Vagina (tissue), 2 donors: ENCODE measurements around the gene ZCCHC12. TPM values are rescaled to one million over a fixed set of nuclear protein-coding genes. Genes with fewer than 3 reads are reported as not detected.
"Not testable (repeated sequence)": the region's sequence is repeated elsewhere in the genome, so short reads cannot be mapped to it uniquely, and the experiment has no call there.

ENCODE experiments used
- DNase-seq, 2 donors: peaks; one replicate each; pipeline ENCODE4 v3.0.0-alpha.2; 2017; ENCODE audit errors: extremely low spot score in 2 of 2
- H3K27ac ChIP-seq: fragments of 200-600 bp; sonication (generic); one replicate; pipeline ENCODE4 v1.5.1; 2019
- H3K27me3 ChIP-seq: fragments of 200-600 bp; sonication (generic); one replicate; pipeline ENCODE4 v1.5.1; 2019
- H3K36me3 ChIP-seq, 2 donors: fragments of 200-600 bp; sonication (generic); one replicate each; pipeline ENCODE4 v1.5.1; 2017 to 2019
- H3K4me1 ChIP-seq: fragments of 200-600 bp; sonication (generic); one replicate; pipeline ENCODE4 v1.5.1; 2019
- H3K4me3 ChIP-seq, 2 donors: fragments of 200-600 bp; sonication (generic); 1 replicate in 1 of 2; 2 replicates in 1 of 2; pipeline ENCODE4 v1.5.1; 2016 to 2019
- H3K9me3 ChIP-seq: fragments of 200-600 bp; sonication (generic); one replicate; pipeline ENCODE4 v1.5.1; 2019
- POLR2A ChIP-seq, 2 donors: fragments of 450-650 bp; IDR thresholded peaks; one replicate each; pipeline ENCODE4 v1.6.1; 2017; ENCODE audit warnings: antibody characterized with exemption in 2 of 2, mild to moderate bottlenecking in 2 of 2, moderate library complexity in 2 of 2
- POLR2AphosphoS5 ChIP-seq, 2 donors: sonication (generic); formaldehyde crosslinking; IDR thresholded peaks; one replicate each; pipeline ENCODE4 v1.9.0; 2017; ENCODE audit warnings: antibody characterized with exemption in 2 of 2, mild to moderate bottlenecking in 2 of 2, low read depth in 1 of 2; ENCODE audit not compliant: insufficient read depth in 1 of 2
- intact Hi-C: fragments of 100-400 bp; cut with DNase I; formaldehyde crosslinking; loops from one replicate; pipeline ENCODE4 v1.15.1; 2023
- total RNA-seq: library from RNA; depleted of rRNA; stranded (reverse); fragments of >200 nt; gene quantifications from one replicate; pipeline ENCODE4 v1.2.3, GENCODE V29; 2016
- TF ChIP-seq, protein P1 (sequence below), 3 experiments: fragments of 450-650 bp in 2 of 3; fragments of 200-600 bp in 1 of 3; sonication (generic) in 1 of 3; IDR thresholded peaks; one replicate each; pipeline ENCODE4 v1.5.1; 2017 to 2019; ENCODE audit warnings: antibody characterized with exemption in 3 of 3, mild to moderate bottlenecking in 2 of 3, moderate library complexity in 2 of 3

ZCCHC12 gene
- total RNA-seq, 1 donor from 2014 or later: 3.7 TPM

DNA sequence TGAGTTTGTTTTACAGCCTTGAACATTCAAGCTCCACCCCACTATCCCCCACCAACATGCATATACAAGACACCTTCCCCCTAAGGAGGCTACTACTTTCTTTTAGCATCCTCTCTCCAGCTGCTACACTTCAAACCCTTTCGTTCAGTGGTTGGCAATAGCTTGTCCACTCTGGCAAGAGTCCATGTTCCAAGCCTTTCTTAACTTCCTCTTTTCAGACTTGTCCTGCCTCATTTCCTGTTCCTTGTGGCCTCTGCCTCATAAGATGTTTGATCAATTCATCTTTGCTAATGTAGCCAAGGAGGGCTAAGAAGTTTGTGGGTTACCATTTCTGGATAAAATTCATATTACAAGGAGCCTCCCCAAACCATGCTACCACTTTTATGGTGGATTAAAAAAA, 20.8 kb upstream of the ZCCHC12 start:
- no peaks in the 10 kb centered on the region for H3K9me3 ChIP-seq
- H3K36me3 ChIP-seq: no peaks in the 10 kb centered on the region
- no peak for DNase-seq
- no peak overlapping the region for H3K27ac ChIP-seq
- H3K4me1 ChIP-seq: no peaks in the 10 kb centered on the region
- intact Hi-C loops: no loop called here
- H3K27me3 ChIP-seq: no peaks in the 10 kb centered on the region
- no peak overlapping the region for H3K4me3 ChIP-seq
- TF ChIP-seq, protein P1, sequence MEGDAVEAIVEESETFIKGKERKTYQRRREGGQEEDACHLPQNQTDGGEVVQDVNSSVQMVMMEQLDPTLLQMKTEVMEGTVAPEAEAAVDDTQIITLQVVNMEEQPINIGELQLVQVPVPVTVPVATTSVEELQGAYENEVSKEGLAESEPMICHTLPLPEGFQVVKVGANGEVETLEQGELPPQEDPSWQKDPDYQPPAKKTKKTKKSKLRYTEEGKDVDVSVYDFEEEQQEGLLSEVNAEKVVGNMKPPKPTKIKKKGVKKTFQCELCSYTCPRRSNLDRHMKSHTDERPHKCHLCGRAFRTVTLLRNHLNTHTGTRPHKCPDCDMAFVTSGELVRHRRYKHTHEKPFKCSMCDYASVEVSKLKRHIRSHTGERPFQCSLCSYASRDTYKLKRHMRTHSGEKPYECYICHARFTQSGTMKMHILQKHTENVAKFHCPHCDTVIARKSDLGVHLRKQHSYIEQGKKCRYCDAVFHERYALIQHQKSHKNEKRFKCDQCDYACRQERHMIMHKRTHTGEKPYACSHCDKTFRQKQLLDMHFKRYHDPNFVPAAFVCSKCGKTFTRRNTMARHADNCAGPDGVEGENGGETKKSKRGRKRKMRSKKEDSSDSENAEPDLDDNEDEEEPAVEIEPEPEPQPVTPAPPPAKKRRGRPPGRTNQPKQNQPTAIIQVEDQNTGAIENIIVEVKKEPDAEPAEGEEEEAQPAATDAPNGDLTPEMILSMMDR (IDR thresholded peaks at IDR 0.05): no peak
- no peak for TF ChIP-seq POLR2A (IDR thresholded peaks at IDR 0.05)
- TF ChIP-seq POLR2AphosphoS5 (IDR thresholded peaks at IDR 0.05; ENCODE audit: insufficient read depth in 1 of 2, low read depth in 1 of 2): no peak

- intact Hi-C loops: no loop called here
- no peak for DNase-seq
These were observed 16.2 kb upstream of the ZCCHC12 start for GRCh38 chrX:118807151-118808017.

GRCh38 chrX:118817257-118817656, 6.4 kb upstream of the ZCCHC12 start:
- H3K27ac ChIP-seq, H3K9me3 ChIP-seq, DNase-seq, intact Hi-C loops, H3K4me1 ChIP-seq, H3K36me3 ChIP-seq, H3K4me3 ChIP-seq, H3K27me3 ChIP-seq: not testable (repeated sequence)

More at GRCh38 chrX:118807151-118808017, 16.2 kb upstream of the ZCCHC12 start:
- Histone ChIP-seq H3K27me3 (no peaks in the 10 kb centered on the region), H3K4me1 (no peaks in the 10 kb centered on the region), H3K9me3 (no peaks in the 10 kb centered on the region), H3K36me3 (no peaks in the 10 kb centered on the region), H3K4me3 (no peak overlapping the region), H3K27ac (no peak overlapping the region)
- TF ChIP-seq POLR2A (IDR thresholded peaks at IDR 0.05): no peak
- TF ChIP-seq, protein P1 (IDR thresholded peaks at IDR 0.05): peak; percentile 44 to 55 (median 53)
- TF ChIP-seq POLR2AphosphoS5 (IDR thresholded peaks at IDR 0.05; ENCODE audit: insufficient read depth in 1 of 2, low read depth in 1 of 2): no peak

- Histone ChIP-seq H3K36me3 (no peaks in the 10 kb centered on the region), H3K27ac (no peak overlapping the region), H3K9me3 (no peaks in the 10 kb centered on the region), H3K27me3 (no peaks in the 10 kb centered on the region), H3K4me1 (peaks cover 11% of the 10 kb centered on the region), H3K4me3 (peak overlapping the region; percentile 34 to 42)
- no peak for DNase-seq
- intact Hi-C loops: no loop called here
- TF ChIP-seq, protein P1 (IDR thresholded peaks at IDR 0.05): no peak
- TF ChIP-seq POLR2AphosphoS5 (IDR thresholded peaks at IDR 0.05; ENCODE audit: insufficient read depth in 1 of 2, low read depth in 1 of 2) (no peak), POLR2A (IDR thresholded peaks at IDR 0.05) (no peak)
These were observed 628 bp downstream of the ZCCHC12 start for GRCh38 chrX:118824173-118824730.

DNA sequence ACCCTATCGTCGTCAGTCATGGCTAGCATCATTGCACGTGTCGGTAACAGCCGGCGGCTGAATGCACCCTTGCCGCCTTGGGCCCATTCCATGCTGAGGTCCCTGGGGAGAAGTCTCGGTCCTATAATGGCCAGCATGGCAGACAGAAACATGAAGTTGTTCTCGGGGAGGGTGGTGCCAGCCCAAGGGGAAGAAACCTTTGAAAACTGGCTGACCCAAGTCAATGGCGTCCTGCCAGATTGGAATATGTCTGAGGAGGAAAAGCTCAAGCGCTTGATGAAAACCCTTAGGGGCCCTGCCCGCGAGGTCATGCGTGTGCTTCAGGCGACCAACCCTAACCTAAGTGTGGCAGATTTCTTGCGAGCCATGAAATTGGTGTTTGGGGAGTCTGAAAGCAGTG, 1.6 kb downstream of the ZCCHC12 start:
- intact Hi-C loops: no loop called here
- no peak overlapping the region for H3K4me3 ChIP-seq
- no peaks in the 10 kb centered on the region for H3K36me3 ChIP-seq
- H3K9me3 ChIP-seq: no peaks in the 10 kb centered on the region
- DNase-seq: no peak
- H3K27ac ChIP-seq: no peak overlapping the region
- no peak for TF ChIP-seq POLR2AphosphoS5 (IDR thresholded peaks at IDR 0.05; ENCODE audit: insufficient read depth in 1 of 2, low read depth in 1 of 2)
- peaks cover 11% of the 10 kb centered on the region for H3K4me1 ChIP-seq
- H3K27me3 ChIP-seq: no peaks in the 10 kb centered on the region
